ENCODE data around the gene DNAI2.
"Not testable (repeated sequence)": the region's sequence is repeated elsewhere in the genome, so short reads cannot be mapped to it uniquely, and the experiment has no call there.

The DNAI2 gene

GRCh38 chr17:74249590-74250270, 24.3 kb upstream of the DNAI2 start:
- no peaks in the 10 kb centered on the region for H3K36me3 ChIP-seq (ENCODE audit: insufficient read depth, low read length)
- no peak overlapping the region for H3K9ac ChIP-seq (ENCODE audit: low read length)
- H3K27me3 ChIP-seq (ENCODE audit: control insufficient read depth in 1 of 2, insufficient read depth in 2 of 2, low read length in 2 of 2) = no peaks in the 10 kb centered on the region
- H3K4me1 ChIP-seq (ENCODE audit: insufficient read depth, low read length) = no peaks in the 10 kb centered on the region
- no peak overlapping the region for H3K4me3 ChIP-seq (ENCODE audit: low read depth in 1 of 2, low read length in 2 of 2)
- H3K27ac ChIP-seq (ENCODE audit: low read depth, low read length) = no peak overlapping the region
- no peaks in the 10 kb centered on the region for H3K9me3 ChIP-seq (ENCODE audit: low read length)

GRCh38 chr17:74250324-74250995, 23.6 kb upstream of the DNAI2 start:
- Histone ChIP-seq H3K4me3 (ENCODE audit: low read depth in 1 of 2, low read length in 2 of 2) (no peak overlapping the region), H3K36me3 (ENCODE audit: insufficient read depth, low read length) (no peaks in the 10 kb centered on the region), H3K9ac (ENCODE audit: low read length) (no peak overlapping the region)

GRCh38 chr17:74251051-74251450, 23.0 kb upstream of the DNAI2 start:
- no peak overlapping the region for H3K9ac ChIP-seq (ENCODE audit: low read length)
- H3K27me3 ChIP-seq (ENCODE audit: control insufficient read depth in 1 of 2, insufficient read depth in 2 of 2, low read length in 2 of 2) = no peaks in the 10 kb centered on the region
- H3K4me1 ChIP-seq (ENCODE audit: insufficient read depth, low read length) = no peaks in the 10 kb centered on the region
- H3K27ac ChIP-seq (ENCODE audit: low read depth, low read length) = no peak overlapping the region
- no peaks in the 10 kb centered on the region for H3K9me3 ChIP-seq (ENCODE audit: low read length)
- H3K4me3 ChIP-seq (ENCODE audit: low read depth in 1 of 2, low read length in 2 of 2) = no peak overlapping the region
- H3K36me3 ChIP-seq (ENCODE audit: insufficient read depth, low read length) = no peaks in the 10 kb centered on the region

More at GRCh38 chr17:74250324-74250995, 23.6 kb upstream of the DNAI2 start:
- Histone ChIP-seq H3K4me1 (ENCODE audit: insufficient read depth, low read length) (no peaks in the 10 kb centered on the region), H3K27ac (ENCODE audit: low read depth, low read length) (no peak overlapping the region), H3K27me3 (ENCODE audit: control insufficient read depth in 1 of 2, insufficient read depth in 2 of 2, low read length in 2 of 2) (no peaks in the 10 kb centered on the region), H3K9me3 (ENCODE audit: low read length) (no peaks in the 10 kb centered on the region)

GRCh38 chr17:74251569-74251968, 22.5 kb upstream of the DNAI2 start:
- Histone ChIP-seq H3K4me3 (ENCODE audit: low read depth in 1 of 2, low read length in 2 of 2) (no peak overlapping the region), H3K9me3 (ENCODE audit: low read length) (no peaks in the 10 kb centered on the region), H3K4me1 (ENCODE audit: insufficient read depth, low read length) (no peaks in the 10 kb centered on the region), H3K27me3 (ENCODE audit: control insufficient read depth in 1 of 2, insufficient read depth in 2 of 2, low read length in 2 of 2) (no peaks in the 10 kb centered on the region), H3K36me3 (ENCODE audit: insufficient read depth, low read length) (no peaks in the 10 kb centered on the region), H3K27ac (ENCODE audit: low read depth, low read length) (no peak overlapping the region), H3K9ac (ENCODE audit: low read length) (no peak overlapping the region)

- Histone ChIP-seq H3K9ac (ENCODE audit: low read length) (no peak overlapping the region), H3K9me3 (ENCODE audit: low read length) (no peaks in the 10 kb centered on the region), H3K27ac (ENCODE audit: low read depth, low read length) (no peak overlapping the region), H3K4me1 (ENCODE audit: insufficient read depth, low read length) (no peaks in the 10 kb centered on the region), H3K36me3 (ENCODE audit: insufficient read depth, low read length) (no peaks in the 10 kb centered on the region), H3K4me3 (ENCODE audit: low read depth in 1 of 2, low read length in 2 of 2) (no peak overlapping the region), H3K27me3 (ENCODE audit: control insufficient read depth in 1 of 2, insufficient read depth in 2 of 2, low read length in 2 of 2) (no peaks in the 10 kb centered on the region)
These were observed 21.8 kb upstream of the DNAI2 start for GRCh38 chr17:74252211-74252610.

- Histone ChIP-seq H3K4me3 (ENCODE audit: low read depth in 1 of 2, low read length in 2 of 2) (no peak overlapping the region), H3K27me3 (ENCODE audit: control insufficient read depth in 1 of 2, insufficient read depth in 2 of 2, low read length in 2 of 2) (no peaks in the 10 kb centered on the region), H3K36me3 (ENCODE audit: insufficient read depth, low read length) (no peaks in the 10 kb centered on the region), H3K9me3 (ENCODE audit: low read length) (no peaks in the 10 kb centered on the region), H3K4me1 (ENCODE audit: insufficient read depth, low read length) (no peaks in the 10 kb centered on the region), H3K27ac (ENCODE audit: low read depth, low read length) (no peak overlapping the region), H3K9ac (ENCODE audit: low read length) (no peak overlapping the region)
These were observed 21.0 kb upstream of the DNAI2 start for GRCh38 chr17:74253036-74253435.

- Histone ChIP-seq H3K36me3 (ENCODE audit: insufficient read depth, low read length) (no peaks in the 10 kb centered on the region), H3K27me3 (ENCODE audit: control insufficient read depth in 1 of 2, insufficient read depth in 2 of 2, low read length in 2 of 2) (no peaks in the 10 kb centered on the region), H3K9me3 (ENCODE audit: low read length) (no peaks in the 10 kb centered on the region), H3K27ac (ENCODE audit: low read depth, low read length) (no peak overlapping the region), H3K4me1 (ENCODE audit: insufficient read depth, low read length) (no peaks in the 10 kb centered on the region), H3K9ac (ENCODE audit: low read length) (no peak overlapping the region), H3K4me3 (ENCODE audit: low read depth in 1 of 2, low read length in 2 of 2) (no peak overlapping the region)
These were observed 16.7 kb upstream of the DNAI2 start for GRCh38 chr17:74257311-74257710.

- no peak overlapping the region for H3K27ac ChIP-seq (ENCODE audit: low read depth, low read length)
- H3K36me3 ChIP-seq (ENCODE audit: insufficient read depth, low read length) = no peaks in the 10 kb centered on the region
- H3K9ac ChIP-seq (ENCODE audit: low read length) = no peak overlapping the region
These were observed 14.1 kb upstream of the DNAI2 start for GRCh38 chr17:74259667-74260524.

GRCh38 chr17:74260525-74260850, 13.5 kb upstream of the DNAI2 start:
- no peaks in the 10 kb centered on the region for H3K27me3 ChIP-seq (ENCODE audit: control insufficient read depth in 1 of 2, insufficient read depth in 2 of 2, low read length in 2 of 2)
- H3K27ac ChIP-seq (ENCODE audit: low read depth, low read length) = no peak overlapping the region
- no peak overlapping the region for H3K4me3 ChIP-seq (ENCODE audit: low read depth in 1 of 2, low read length in 2 of 2)
- no peaks in the 10 kb centered on the region for H3K36me3 ChIP-seq (ENCODE audit: insufficient read depth, low read length)
- H3K4me1 ChIP-seq (ENCODE audit: insufficient read depth, low read length) = no peaks in the 10 kb centered on the region
- no peak overlapping the region for H3K9ac ChIP-seq (ENCODE audit: low read length)
- no peaks in the 10 kb centered on the region for H3K9me3 ChIP-seq (ENCODE audit: low read length)

More at GRCh38 chr17:74259667-74260524, 14.1 kb upstream of the DNAI2 start:
- Histone ChIP-seq H3K9me3 (ENCODE audit: low read length) (no peaks in the 10 kb centered on the region), H3K4me3 (ENCODE audit: low read depth in 1 of 2, low read length in 2 of 2) (no peak overlapping the region), H3K4me1 (ENCODE audit: insufficient read depth, low read length) (no peaks in the 10 kb centered on the region), H3K27me3 (ENCODE audit: control insufficient read depth in 1 of 2, insufficient read depth in 2 of 2, low read length in 2 of 2) (no peaks in the 10 kb centered on the region)

GRCh38 chr17:74262601-74263000, 11.4 kb upstream of the DNAI2 start:
- no peak overlapping the region for H3K9ac ChIP-seq (ENCODE audit: low read length)
- no peaks in the 10 kb centered on the region for H3K27me3 ChIP-seq (ENCODE audit: control insufficient read depth in 1 of 2, insufficient read depth in 2 of 2, low read length in 2 of 2)
- H3K27ac ChIP-seq (ENCODE audit: low read depth, low read length) = no peak overlapping the region
- no peaks in the 10 kb centered on the region for H3K4me1 ChIP-seq (ENCODE audit: insufficient read depth, low read length)
- no peak overlapping the region for H3K4me3 ChIP-seq (ENCODE audit: low read depth in 1 of 2, low read length in 2 of 2)
- H3K9me3 ChIP-seq (ENCODE audit: low read length) = no peaks in the 10 kb centered on the region
- H3K36me3 ChIP-seq (ENCODE audit: insufficient read depth, low read length) = no peaks in the 10 kb centered on the region

GRCh38 chr17:74267054-74267453, 7.0 kb upstream of the DNAI2 start:
- not testable (repeated sequence) for H3K27ac ChIP-seq (ENCODE audit: low read depth, low read length); H3K4me1 ChIP-seq (ENCODE audit: insufficient read depth, low read length); H3K27me3 ChIP-seq (ENCODE audit: control insufficient read depth in 1 of 2, insufficient read depth in 2 of 2, low read length in 2 of 2); H3K9me3 ChIP-seq (ENCODE audit: low read length); H3K4me3 ChIP-seq (ENCODE audit: low read depth in 1 of 2, low read length in 2 of 2); H3K9ac ChIP-seq (ENCODE audit: low read length); H3K36me3 ChIP-seq (ENCODE audit: insufficient read depth, low read length)

All from muscle layer of colon (tissue), 2 donors.